Body of pancreas (tissue), 4 donors: ENCODE measurements around the gene PRSS33. TPM values are rescaled to one million over a fixed set of nuclear protein-coding genes. Genes with fewer than 3 reads are reported as not detected.
A peak's percentile ranks its signal among the peaks of the same experiment; 100 is the strongest.

ENCODE experiments used
- ATAC-seq: fragments of 150-250 bp; one replicate; pipeline ENCODE4 v1.9.1; 2016
- DNase-seq, 4 donors: peaks; one replicate each; pipeline ENCODE4 v3.0.0-alpha.2; 2019
- H3K27ac ChIP-seq, 4 donors: fragments of 200-600 bp; sonication (generic); 1 replicate in 3 of 4; 2 replicates in 1 of 4; pipeline versions ENCODE4 v1.5.1 to v1.6.1; 2016 to 2019; ENCODE audit warnings: mild to moderate bottlenecking in 1 of 4, mixed read lengths in 1 of 4, moderate library complexity in 1 of 4
- H3K27me3 ChIP-seq, 2 donors: fragments of 200-600 bp; sonication (generic); one replicate each; pipeline ENCODE4 v1.6.0; 2016; ENCODE audit warnings: mild to moderate bottlenecking in 1 of 2
- H3K36me3 ChIP-seq, 2 donors: fragments of 200-600 bp; sonication (generic); replicated peaks in 1 of 2; 2 replicates each; pipeline ENCODE4 v1.5.1; 2016; ENCODE audit warnings: low read depth in 2 of 2; ENCODE audit not compliant: insufficient read depth in 1 of 2
- H3K4me1 ChIP-seq: fragments of 200-600 bp; sonication (generic); one replicate; pipeline ENCODE4 v1.6.0; 2016
- H3K4me3 ChIP-seq, 2 donors: fragments of 200-600 bp; sonication (generic); 1 replicate in 1 of 2; 2 replicates in 1 of 2; pipeline ENCODE4 v1.5.1; 2016 to 2019
- H3K9me3 ChIP-seq, 3 donors: fragments of 200-600 bp; sonication (generic); 1 replicate in 2 of 3; 2 replicates in 1 of 3; pipeline ENCODE4 v1.5.1; 2016
- POLR2A ChIP-seq, 3 donors: fragments of 450-650 bp; IDR thresholded peaks; one replicate each; pipeline ENCODE4 v1.6.1; 2016; ENCODE audit warnings: antibody characterized with exemption in 3 of 3, mild to moderate bottlenecking in 2 of 3
- WGBS, 2 donors: methylation state at CpG; one replicate each; pipeline ENCODE4 v1.1.5; 2017; 5-methylcytosine and 5-hydroxymethylcytosine counted together
- intact Hi-C: fragments of 100-400 bp; cut with DNase I; formaldehyde crosslinking; loops from one replicate; pipeline ENCODE4 v1.15.1; 2023
- total RNA-seq, 2 donors: library from RNA; depleted of rRNA; stranded (reverse); fragments of >200 nt; gene quantifications; one replicate each; pipeline ENCODE4 v1.1.0, GENCODE V29; 2016
- TF ChIP-seq, protein P1 (sequence below), 7 experiments: fragments of 450-650 bp in 4 of 7; fragments of 200-600 bp in 3 of 7; sonication (generic) in 3 of 7; IDR thresholded peaks; one replicate each; pipeline ENCODE4 v1.5.1; 2016 to 2019; ENCODE audit warnings: antibody characterized with exemption in 7 of 7

Gene PRSS33
- total RNA-seq, 2 donors from 2014 or later, result not detected

- Histone ChIP-seq H3K36me3 (no peaks in the 10 kb centered on the region), H3K27me3 (no peaks in the 10 kb centered on the region), H3K9me3 (no peaks in the 10 kb centered on the region), H3K27ac (no peak within 1 kb of the TSS), H3K4me1 (peaks cover 5% of the 10 kb centered on the region), H3K4me3 (no peak within 1 kb of the TSS)
- 38 to 57% methylated on average over 19 to 28 of the region's 28 CpGs for WGBS, 2 donors
- TF ChIP-seq POLR2A (IDR thresholded peaks at IDR 0.05), result no peak
- TF ChIP-seq, protein P1, sequence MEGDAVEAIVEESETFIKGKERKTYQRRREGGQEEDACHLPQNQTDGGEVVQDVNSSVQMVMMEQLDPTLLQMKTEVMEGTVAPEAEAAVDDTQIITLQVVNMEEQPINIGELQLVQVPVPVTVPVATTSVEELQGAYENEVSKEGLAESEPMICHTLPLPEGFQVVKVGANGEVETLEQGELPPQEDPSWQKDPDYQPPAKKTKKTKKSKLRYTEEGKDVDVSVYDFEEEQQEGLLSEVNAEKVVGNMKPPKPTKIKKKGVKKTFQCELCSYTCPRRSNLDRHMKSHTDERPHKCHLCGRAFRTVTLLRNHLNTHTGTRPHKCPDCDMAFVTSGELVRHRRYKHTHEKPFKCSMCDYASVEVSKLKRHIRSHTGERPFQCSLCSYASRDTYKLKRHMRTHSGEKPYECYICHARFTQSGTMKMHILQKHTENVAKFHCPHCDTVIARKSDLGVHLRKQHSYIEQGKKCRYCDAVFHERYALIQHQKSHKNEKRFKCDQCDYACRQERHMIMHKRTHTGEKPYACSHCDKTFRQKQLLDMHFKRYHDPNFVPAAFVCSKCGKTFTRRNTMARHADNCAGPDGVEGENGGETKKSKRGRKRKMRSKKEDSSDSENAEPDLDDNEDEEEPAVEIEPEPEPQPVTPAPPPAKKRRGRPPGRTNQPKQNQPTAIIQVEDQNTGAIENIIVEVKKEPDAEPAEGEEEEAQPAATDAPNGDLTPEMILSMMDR (IDR thresholded peaks at IDR 0.05), result peak in 1 of 7 experiments; percentile 11
- intact Hi-C loops, result no loop called here
- ATAC-seq (peak; percentile 10), DNase-seq (peak in 1 of 4 donors; percentile 27)
Observed at GRCh38 chr16:2816751-2817339, 29.5 kb upstream of the PRSS33 start, which contains the start of gene PRSS21. TSS of gene PRSS21 (plus strand) at chr16:2817237. CDS start at chr16:2817269, 32 bp downstream.

DNA sequence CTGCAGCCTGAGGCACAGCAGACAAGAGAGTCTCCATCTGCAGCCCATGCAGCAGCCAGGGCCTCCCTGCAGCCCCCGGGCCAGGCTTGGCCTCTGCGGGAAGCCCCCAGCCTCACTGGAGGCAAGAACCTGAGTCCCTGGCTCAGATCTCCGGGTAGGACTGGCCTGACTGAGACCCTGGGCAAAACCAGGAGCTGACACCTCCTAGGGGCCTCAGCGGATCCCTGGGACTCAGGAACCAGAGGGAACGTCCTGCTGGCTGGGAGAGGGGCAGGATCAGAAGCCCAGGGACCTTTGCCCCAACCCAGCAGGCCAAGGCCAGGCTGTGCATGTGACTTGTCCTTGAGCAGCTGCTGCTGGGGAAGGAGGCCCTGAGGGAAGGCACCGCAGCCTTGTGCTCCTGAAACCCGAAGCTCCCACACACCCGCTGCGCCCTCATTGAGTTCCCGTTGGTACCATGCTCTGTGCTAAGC is 28.0 kb upstream of the PRSS33 start:
- Histone ChIP-seq H3K27ac (no peak overlapping the region), H3K4me3 (no peak overlapping the region), H3K27me3 (no peaks in the 10 kb centered on the region), H3K36me3 (no peaks in the 10 kb centered on the region), H3K9me3 (no peaks in the 10 kb centered on the region), H3K4me1 (peaks cover 5% of the 10 kb centered on the region)
- intact Hi-C loops, result no loop called here
- ATAC-seq (no peak), DNase-seq (no peak)
- 60 to 75% methylated on average over 5 to 10 of the region's 10 CpGs for WGBS, 2 donors
- no peak for TF ChIP-seq POLR2A (IDR thresholded peaks at IDR 0.05)
- TF ChIP-seq, protein P1 (IDR thresholded peaks at IDR 0.05), result no peak

- no peak for ATAC-seq
Observed at GRCh38 chr16:2814551-2815298, 27.4 kb upstream of the PRSS33 start.

DNA sequence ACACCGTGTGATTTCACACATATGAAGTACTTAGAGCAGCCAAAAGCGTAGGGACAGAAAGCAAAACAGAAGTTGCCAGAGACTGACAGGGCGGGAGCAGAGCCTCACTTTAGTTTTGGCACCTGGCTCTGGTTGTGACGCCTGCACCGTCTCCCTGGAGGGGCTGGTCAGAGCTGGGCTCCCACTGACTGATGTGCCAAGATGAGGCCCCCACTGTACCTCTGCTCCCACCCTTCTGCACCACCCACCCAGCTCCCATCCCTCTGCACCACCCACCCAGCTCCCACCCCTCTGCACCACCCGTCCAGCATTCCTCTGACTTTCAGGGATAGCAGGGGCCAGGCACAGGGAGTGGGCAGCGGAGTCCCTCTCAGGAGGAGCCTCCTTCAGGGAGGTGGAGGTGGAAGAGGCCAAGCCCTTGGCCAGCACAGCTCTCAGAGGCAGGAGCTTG is 26.4 kb upstream of the PRSS33 start:
- H3K27me3 ChIP-seq, result no peaks in the 10 kb centered on the region
- peaks cover 5% of the 10 kb centered on the region for H3K4me1 ChIP-seq
- H3K27ac ChIP-seq, result no peak overlapping the region
- no peaks in the 10 kb centered on the region for H3K9me3 ChIP-seq
- intact Hi-C loops, result no loop called here
- TF ChIP-seq, protein P1 (IDR thresholded peaks at IDR 0.05), result no peak
- TF ChIP-seq POLR2A (IDR thresholded peaks at IDR 0.05), result no peak
- ATAC-seq (no peak), DNase-seq (no peak)
- no peaks in the 10 kb centered on the region for H3K36me3 ChIP-seq
- WGBS, 2 donors, result 60 to 64% methylated on average over 5 to 6 of the region's 7 CpGs
- H3K4me3 ChIP-seq, result no peak overlapping the region

More at GRCh38 chr16:2814551-2815298, 27.4 kb upstream of the PRSS33 start:
- intact Hi-C loops, result no loop called here
- TF ChIP-seq, protein P1 (IDR thresholded peaks at IDR 0.05), result no peak
- TF ChIP-seq POLR2A (IDR thresholded peaks at IDR 0.05), result no peak
- H3K27me3 ChIP-seq, result no peaks in the 10 kb centered on the region
- no peak overlapping the region for H3K27ac ChIP-seq
- DNase-seq, result no peak
- H3K36me3 ChIP-seq, result no peaks in the 10 kb centered on the region
- peaks cover 5% of the 10 kb centered on the region for H3K4me1 ChIP-seq
- H3K4me3 ChIP-seq, result no peak overlapping the region
- no peaks in the 10 kb centered on the region for H3K9me3 ChIP-seq
- 77% methylated on average over 12 to 20 of the region's 20 CpGs for WGBS, 2 donors
